NCI-H526 treated with DMSO at 0.1 percent for 48 hours (cell line): ENCODE data around the gene ATP7A.

Experiments used
- DNase-seq: peaks from one replicate; lab custom pipeline; 2025; lab: John Stamatoyannopoulos, UW

The ATP7A gene

DNA sequence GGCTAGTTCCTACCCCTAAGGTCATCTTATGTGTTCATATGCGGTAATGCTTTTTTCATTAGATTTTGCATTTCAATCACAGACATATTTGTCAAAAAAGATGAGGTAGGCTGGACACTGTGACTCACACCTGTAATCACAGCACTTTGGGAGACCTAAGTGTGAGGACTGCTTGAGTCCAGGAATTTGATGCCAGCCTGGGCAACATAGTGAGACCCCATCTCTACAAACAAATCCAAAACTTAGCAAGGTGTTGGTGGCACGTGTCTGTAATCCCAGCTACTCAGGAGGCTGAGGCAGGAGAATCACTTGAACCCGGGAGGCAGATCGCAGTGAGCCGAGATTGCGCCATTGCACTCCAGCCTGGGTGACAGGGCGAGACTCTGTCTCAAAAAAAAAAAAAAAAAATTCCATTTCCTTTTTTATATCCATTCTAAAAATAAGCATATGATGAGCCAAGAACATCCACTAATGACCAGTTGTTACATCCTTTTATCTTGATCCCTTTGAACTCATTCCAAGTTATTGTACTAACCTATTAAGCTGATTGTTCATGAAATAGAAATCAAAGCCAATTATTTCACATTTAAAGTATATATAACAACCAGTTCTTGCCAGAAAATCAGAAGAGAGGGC is 35.5 kb downstream of the ATP7A start:
- no peak for DNase-seq

DNA sequence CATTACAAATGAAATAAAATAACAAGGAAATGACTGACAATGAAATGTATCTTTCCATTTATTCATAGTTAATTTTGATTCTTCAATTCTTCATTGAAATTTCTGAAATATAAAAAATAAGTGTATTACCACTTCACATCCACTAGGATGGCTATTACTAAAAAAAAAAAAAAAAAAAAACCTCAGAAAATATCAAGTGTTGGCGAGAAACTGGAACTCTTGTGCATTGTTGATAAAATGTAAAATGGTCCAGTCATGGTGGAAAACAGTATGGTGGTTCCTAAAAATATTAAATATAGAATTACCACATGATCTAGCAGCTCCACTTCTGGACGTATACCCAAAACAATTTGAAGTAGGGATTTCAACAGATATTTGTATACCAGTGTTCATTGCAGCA is 36.1 kb downstream of the ATP7A start:
- no peak for DNase-seq

DNA sequence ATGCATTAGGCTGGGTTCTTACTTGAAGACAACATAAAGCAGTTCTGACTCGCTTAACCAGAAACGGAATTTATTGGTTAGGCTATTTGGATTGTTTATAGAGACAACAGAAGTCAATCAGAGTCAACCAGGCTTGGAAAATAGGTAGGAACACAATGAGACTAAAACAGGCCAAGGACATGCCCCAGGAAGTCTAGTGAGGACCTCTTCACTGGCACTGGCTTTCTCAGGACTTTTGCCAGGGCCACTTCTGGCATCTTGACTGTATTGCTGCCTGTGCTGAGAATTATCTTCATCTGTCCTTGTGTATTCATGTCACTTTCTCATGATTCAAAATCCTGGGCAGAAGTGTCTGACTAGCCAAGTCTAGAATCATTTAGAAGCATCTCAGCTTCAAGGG is 39.3 kb downstream of the ATP7A start:
- DNase-seq = no peak

DNA sequence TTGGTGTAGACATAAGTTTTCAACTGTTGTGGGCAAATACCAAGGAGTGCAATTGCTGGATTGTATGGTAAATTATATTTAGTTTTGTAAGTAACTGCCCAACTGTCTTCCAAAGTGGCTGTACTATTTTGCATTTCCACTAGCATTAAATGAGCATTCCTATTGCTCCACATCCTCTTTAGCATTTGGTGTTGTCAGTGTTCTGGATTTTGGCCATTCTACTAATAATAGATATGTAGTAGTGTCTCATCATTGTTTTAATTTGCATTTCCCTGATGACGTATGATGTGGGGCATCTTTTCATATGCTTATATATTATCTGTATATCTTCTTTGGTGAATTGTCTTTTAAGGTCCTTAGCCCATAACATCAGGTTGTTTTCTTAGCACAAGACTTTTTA is 41.7 kb downstream of the ATP7A start:
- DNase-seq = no peak

DNA sequence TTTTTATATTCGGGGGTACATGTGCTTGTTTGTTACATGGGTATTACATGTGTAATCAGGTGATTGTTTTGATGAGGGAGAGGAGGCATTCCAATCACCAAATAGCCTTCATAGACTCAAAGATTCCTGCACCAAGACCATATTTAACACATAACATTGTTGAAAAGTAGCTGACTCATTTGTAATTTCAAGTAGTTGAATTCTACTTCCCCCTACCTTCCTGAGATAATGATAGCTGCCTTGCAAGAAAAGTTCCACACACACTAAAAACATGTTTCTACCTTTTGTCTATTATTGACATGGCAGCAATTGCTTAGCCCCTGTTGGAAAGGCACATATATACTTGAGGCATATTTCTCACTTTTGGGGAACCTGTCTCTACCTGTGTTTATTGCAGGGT is 42.8 kb downstream of the ATP7A start:
- no peak for DNase-seq

DNA sequence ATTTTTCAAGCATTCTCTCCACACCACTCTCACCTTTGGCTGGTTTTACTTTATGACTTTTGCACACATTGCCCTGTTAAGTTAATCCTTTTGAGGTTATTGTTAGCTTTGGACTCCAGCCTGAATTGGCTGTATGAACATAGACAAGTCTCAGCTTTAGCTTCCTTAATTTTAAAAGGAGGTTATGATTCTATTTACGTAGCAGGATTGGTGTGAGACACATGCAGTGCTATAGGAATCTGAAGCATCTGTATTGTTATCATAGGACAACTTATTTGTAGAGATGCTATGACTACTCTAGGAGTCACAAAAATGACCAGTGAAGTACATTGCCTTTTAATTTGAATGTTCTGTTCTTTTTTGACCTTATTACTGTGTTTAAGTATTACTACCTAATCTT is 43.2 kb downstream of the ATP7A start:
- DNase-seq = no peak

DNA sequence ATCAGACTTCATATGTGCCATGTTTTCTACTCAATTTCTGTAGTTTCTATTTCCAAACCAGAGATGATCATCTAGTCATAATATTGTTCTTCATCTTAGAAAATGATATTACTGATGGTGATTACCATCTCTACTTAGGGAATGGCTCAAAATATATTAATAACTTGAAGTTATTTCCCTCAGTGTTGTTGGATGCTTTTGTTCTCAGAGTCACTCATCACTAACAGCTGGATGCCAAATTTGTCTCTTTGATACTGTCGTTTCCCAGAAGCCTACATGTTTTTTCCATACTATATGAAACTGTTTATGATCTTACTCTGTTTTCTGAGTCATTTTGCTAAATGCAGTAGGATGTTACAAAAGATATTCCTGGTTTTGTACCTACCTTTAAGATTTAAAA is 50.1 kb downstream of the ATP7A start:
- no peak for DNase-seq

DNA sequence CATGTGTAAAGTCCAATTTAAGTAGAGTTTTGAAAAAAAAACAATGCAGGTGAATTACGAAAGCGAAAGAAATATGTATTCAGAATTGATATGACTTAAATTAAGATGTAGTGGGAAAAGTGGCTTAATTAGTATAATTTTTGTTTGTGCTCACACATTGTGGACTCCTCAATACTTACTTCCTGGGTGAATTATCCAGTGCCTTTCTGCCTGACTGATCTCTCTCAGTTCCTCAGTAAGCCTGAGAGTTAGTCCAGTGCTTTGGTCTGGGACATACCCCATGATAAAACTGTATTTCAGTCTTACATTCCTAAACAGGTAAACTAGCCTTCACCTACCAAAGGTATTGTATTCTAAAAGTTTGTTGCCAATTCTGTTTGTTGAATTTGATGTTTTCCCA is 50.6 kb downstream of the ATP7A start:
- DNase-seq = no peak

DNA sequence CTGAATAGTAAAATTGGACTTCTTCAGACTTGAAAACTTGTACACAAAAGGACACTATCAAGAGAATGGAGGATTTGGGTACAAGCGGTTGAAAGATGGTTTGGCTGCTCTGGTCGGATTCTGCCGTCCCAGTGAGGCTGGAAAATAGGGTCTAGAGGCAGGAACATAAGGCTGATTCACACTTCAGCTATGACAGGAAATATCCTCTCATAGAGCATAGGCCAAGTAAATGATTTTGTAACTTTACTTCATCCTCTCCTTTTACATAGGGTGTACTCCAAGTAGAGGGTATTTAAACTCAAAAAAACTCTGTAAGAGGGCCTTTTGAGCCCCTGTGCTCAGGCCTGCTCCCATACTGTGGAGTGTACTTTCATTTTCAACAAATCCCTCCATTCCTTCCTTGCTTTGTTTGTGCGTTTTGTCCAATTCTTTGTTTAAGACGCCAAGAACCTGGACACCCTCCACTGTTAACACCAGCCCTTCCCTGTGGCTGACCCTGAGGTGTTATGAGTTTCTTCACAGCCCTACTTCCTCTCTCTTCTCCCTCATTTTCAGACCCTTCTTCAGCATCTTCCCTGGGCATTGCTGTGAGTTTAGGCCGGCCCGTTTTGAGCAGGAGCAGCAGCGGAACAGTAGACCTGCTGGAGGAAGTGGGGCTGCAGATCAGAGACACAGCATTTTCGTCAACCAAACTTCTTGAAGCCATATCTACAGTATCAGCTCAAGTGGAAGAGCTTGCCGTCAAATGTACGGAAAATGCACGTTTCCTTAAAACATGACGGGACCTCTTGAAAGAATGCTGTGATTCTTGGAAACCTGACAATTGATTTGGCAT is 51.8 kb downstream of the ATP7A start:
- DNase-seq = no peak

DNA sequence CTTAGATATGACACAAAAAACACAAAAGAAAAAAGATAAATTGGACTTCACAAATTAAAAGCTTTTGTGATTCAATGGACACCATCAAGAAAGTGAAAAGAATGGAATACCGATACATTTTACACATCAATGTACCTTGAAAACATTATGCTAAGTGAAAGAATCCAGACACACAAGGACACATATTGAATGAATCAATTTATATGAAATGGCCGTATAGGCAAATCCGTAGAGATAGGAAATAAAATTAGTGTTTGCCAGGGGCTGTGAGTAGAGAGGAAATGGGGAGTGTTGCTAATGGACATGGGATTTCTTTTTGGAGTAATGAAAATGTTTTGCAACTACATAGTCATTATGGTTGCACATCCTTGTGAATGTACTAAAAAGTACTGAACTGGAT is 55.9 kb downstream of the ATP7A start:
- DNase-seq = no peak

DNA sequence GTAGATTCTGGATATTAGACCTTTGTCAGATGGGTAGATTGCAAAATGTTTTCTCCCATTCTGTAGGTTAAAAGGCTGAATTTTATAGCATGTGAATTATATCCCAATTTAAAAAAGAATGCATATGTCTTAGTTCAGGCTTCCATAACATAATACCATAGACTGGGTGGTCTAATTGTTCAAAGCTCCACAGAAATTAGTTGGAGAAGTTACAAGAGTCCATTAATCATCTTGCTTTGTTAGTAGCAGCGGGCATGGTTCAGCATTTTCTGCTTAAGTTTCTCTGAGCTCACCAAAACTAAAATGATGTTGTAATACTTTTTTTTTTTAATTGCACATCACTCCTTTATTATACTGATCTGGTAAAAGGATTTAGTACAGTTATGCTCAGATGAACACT is 57.1 kb downstream of the ATP7A start:
- no peak for DNase-seq

DNA sequence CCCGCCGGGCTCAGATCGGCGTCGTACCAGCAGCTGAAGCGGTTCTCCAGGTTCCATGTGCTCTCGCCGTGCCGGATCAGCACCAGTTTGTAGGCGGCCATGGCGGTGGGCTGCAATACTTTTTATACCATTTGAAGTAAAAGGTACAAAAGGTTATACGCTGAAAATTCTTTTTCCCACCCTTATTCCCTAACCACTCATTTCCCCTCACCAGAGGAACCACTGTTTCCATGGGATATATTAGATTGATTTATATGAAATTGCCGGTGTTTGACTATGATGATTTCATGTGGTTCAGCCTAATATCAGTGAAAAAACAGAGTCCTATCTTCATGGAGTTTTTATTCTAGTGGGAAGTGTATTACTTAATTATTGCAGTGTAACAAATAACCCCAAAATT is 59.0 kb downstream of the ATP7A start, which contains the start of gene PGAM4:
Gene PGAM4, minus strand, starts transcription at position 101 of the 400 bp plus-strand sequence. Its CDS starts 0 bp downstream, at position 101.
- DNase-seq = no peak

DNA sequence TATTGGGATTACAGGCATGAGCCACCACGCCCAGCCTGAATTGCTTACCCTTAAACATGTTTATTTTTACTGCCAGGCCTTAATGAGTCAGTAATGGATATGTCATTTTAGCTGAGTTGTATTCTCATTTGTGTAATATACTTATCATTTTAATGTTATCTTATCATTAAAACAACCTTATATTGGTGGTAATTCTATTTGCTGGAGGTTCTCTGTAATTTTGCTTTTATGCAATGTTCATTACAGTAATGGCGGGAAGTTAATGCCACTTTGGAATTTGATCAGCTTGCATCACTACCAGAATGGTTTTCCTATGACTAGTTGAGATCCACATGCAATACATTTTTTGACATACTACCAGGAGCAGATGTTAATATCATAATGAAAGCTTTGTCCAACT is 65.3 kb downstream of the ATP7A start:
- no peak for DNase-seq

DNA sequence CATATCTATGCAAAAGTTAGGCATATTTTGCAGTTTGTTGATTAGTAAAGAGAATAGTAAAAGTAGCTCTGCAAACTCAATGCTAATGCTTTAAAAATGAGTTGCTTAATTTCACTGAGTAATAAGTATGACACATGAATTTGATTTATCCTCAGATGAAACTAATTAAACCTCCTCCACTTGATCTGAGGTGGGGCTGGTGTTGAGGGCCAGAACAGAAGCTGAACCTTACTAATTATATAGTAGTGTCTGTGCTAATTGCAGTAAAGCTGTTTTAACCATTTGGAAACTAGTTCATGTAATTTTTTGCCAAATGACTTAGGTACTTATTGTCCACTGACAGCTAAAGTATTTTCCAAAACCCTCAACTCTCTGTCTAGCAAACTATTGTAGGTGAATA is 66.6 kb downstream of the ATP7A start:
- no peak for DNase-seq

DNA sequence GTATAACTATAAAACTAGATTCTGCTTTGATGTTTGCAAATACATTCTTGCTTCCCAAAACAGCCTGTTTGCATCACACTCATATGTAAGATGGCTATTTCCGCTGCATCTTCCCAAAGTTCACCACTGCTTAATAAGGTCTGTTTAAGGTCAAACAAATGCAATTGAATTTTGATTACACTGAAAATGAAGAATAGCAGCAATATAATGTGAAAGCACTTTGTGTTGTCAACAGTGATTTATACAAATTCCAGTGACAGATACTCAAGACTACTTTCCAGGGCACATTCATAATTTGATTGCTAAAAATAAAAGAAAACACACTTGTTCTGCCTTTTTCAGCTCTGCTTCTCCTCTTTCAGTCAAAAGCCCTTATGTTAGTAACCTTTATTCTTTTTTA is 67.0 kb downstream of the ATP7A start:
- DNase-seq = no peak

DNA sequence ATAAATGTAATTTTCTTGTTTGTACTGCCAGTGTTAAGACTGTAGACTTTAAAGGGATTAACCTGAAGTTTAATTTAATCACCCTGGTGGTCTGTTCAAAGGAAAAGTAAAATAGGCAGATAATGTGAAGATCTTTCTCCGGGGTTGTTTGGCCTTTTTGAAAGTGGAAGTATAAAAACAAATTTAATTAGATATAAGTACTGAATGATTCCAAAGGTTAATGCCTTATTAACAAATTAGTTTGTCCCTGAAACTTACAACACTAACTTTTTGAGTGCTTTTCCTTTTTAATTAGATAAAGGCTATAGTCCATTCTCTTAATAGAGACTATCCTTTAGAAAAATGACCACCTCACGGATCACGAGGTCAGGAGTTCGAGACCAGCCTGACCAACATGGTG is 69.4 kb downstream of the ATP7A start:
- no peak for DNase-seq

DNA sequence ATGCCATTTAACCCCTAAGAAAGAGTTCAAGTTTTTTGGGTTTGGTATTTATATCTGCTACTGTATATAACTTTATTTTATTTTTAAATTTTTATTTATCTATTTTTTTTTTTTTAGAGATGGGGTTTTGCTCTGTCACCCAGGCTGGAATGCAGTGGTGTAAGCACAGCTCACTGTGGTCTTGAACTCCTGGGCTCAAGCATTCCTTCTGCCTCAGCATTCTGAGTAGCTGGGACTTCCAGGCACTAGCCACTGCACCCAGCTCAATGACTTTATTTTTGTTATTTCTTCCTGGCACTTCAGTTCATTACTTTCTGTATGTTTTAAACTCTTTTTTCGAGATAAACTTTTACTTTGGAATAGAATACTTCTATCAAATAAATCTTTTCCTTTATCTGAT is 101.4 kb downstream of the ATP7A start:
- DNase-seq = no peak

DNA sequence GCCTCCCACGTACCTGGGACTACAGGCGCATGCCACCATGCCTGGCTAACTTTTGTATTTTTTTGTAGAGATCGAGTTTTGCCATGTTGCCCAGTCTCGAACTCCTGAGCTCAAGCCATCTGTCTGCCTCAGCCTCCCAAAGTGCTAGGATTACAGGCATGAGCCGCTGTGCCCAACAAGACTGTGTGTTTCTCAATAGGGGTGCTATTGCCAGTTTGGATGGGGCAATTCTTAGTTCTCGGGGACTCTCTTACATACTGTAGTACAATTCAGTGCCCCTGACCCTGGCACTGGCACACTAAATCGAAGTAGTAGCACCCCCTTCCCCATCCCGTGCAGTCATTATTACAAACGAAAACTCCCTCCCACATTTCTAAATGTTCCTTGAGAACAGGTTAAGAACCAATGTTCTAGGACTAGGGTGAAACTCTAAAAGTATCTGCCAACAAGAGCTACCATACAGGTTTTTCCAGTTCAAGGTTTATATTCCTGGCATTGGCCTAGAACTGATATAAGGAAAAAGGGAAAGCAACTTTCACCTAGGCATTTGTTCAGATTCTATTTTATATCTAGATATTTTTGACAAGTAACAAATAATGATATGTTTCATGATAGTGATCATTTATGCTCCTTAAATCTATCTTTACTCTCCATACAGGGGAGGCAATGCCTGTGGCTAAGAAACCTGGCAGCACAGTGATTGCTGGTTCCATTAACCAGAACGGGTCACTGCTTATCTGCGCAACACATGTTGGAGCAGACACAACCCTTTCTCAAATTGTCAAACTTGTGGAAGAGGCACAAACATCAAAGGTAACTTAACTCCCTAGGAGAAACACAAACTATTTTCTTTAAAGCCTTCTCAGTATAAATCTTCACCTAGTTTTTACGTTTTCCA is 109.3 kb downstream of the ATP7A start:
- no peak for DNase-seq

DNA sequence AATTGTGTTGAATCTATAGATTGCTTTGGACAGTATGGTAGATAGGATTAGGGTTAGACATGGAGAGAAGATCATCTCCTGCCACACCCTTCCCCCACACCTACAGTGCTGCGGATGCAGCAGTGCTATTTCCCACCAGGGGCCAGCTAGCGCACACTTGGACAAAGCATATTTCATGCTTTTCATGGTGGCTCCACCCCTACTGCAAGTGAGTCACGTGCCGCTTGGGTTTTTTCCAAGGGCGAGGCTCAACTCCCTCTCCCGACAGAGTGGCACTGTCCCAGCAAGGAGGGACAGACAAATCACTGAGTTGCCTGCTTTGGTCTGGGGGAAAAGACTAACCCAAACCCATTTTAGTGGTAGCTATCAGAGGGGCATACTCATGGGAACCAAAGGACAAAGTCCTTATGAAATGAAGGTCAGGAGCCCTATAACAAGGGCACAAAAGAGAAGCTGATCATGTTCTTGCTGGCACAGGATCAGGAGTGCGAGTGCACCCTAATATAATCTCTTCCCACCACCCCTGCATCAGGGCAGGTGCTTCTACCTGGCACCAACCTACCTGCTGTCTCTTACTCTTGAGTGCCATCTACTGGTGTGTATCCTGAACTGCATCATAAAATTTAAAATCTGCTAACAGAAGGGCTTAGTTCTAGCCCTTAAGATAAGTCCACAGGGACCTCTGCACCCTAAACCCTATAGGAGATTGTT is 114.0 kb downstream of the ATP7A start:
- no peak for DNase-seq

DNA sequence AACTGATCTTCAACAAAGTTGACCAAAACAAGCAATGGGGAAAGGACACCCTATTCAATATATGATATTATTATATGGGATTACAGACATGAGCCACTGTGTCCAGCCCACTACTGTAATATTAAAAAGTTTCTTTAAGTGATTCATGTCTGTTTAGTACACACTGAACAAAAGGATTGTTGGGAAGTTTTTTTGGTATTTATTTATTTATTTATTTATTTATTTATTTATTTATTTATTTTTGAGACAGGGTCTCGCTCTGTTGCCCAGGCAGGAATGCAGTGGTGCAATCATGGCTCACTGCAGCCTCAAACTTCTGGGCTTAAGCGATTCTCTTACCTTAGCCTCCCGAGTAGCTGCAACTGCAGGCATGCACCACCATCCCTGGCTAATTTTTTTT is 117.3 kb downstream of the ATP7A start:
- no peak for DNase-seq

DNA sequence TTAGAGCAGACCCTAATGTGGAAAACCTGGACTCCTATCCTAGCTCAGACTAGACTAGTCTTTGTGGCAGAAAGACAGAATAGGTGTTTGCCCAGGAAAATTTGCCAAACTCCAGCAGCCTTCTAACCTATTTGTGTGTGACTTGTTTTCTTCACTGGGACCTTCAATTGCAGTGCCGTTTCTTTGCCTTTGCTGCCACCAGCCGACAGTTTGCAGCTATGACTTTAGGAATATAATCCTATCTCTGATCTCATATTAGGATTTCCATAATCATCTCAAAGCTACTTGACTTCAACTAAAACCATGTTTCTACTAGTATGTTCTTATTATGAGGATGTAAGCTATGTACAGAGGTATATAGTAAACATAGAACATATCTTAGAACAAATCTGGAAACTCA is 119.2 kb downstream of the ATP7A start:
- peak; percentile 29 for DNase-seq

DNA sequence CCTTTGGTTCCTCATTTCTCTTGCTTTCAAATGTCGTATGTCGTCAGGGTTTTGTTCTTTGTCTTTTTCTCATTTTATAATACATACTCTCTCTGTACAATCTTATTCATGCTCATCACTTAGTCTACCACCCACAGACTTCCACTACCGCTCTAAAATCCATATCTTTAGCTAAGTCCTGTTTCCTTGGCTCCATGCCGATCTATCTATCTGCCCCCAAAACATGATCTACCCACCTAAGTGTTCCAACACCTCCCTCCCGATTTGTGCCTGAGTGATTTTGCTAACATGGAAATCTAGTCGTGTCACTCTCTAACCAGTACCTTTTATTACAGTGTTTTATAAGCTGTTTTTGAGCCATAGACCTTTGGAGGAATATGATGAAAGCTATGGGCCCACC is 124.6 kb downstream of the ATP7A start:
- DNase-seq = no peak
